GM18507 (cell line): Measurements from ENCODE around the gene PSME2.

Experiments
- DNase-seq: peaks from one replicate; pipeline ENCODE4 v3.0.0; 2011; ENCODE audit warnings: low read depth; ENCODE audit not compliant: insufficient read length; ENCODE audit errors: extremely low spot score
- FAIRE-seq: peaks from 2 replicates; lab custom pipeline; 2011; peaks lifted over from hg19 to GRCh38; lab: Jason Lieb, UNC

PSME2 gene

GRCh38 chr14:24157331-24157730 is 10.9 kb upstream of the PSME2 start:
- FAIRE-seq (no peak), DNase-seq (no peak)

GRCh38 chr14:24156840-24157239 is 10.4 kb upstream of the PSME2 start:
- DNase-seq = no peak
- no peak for FAIRE-seq

- no peak for FAIRE-seq
Observed at GRCh38 chr14:24155100-24155499, 8.7 kb upstream of the PSME2 start.

GRCh38 chr14:24151404-24152080 is 5.1 kb upstream of the PSME2 start:
- DNase-seq (no peak), FAIRE-seq (no peak)

More at GRCh38 chr14:24155100-24155499, 8.7 kb upstream of the PSME2 start:
- no peak for DNase-seq

- FAIRE-seq = no peak
- DNase-seq = no peak
Observed at GRCh38 chr14:24150993-24151392, 4.6 kb upstream of the PSME2 start.

- DNase-seq (no peak), FAIRE-seq (no peak)
Observed at GRCh38 chr14:24150567-24150966, 4.2 kb upstream of the PSME2 start.

GRCh38 chr14:24150061-24150460 is 3.7 kb upstream of the PSME2 start:
- FAIRE-seq = no peak

GRCh38 chr14:24149302-24149969 is 3.0 kb upstream of the PSME2 start:
- FAIRE-seq = no peak
- DNase-seq = no peak

More at GRCh38 chr14:24150061-24150460, 3.7 kb upstream of the PSME2 start:
- no peak for DNase-seq

- FAIRE-seq = no peak
- DNase-seq = no peak
Observed at GRCh38 chr14:24147761-24148428, 1.5 kb upstream of the PSME2 start.

- FAIRE-seq (peak; percentile 99), DNase-seq (peak; percentile 82)
Observed at GRCh38 chr14:24146978-24147760, 759 bp upstream of the PSME2 start, which contains the start of gene RNF31. RNF31 (plus strand) TSS chr14:24147498; CDS start chr14:24147699, 201 bp downstream.

- DNase-seq (no peak), FAIRE-seq (peak; percentile 39)
Observed at GRCh38 chr14:24145690-24146452, 539 bp downstream of the PSME2 start.

GRCh38 chr14:24145219-24145618 is 1.2 kb downstream of the PSME2 start:
- FAIRE-seq (no peak), DNase-seq (no peak)

- DNase-seq (no peak), FAIRE-seq (no peak)
Observed at GRCh38 chr14:24144451-24144850, 2.0 kb downstream of the PSME2 start.

GRCh38 chr14:24143511-24143910 is 2.9 kb downstream of the PSME2 start:
- FAIRE-seq (no peak), DNase-seq (no peak)

GRCh38 chr14:24141097-24141880 is 5.1 kb downstream of the PSME2 start, which contains the start of gene EMC9:
EMC9 (minus strand) TSS chr14:24141591; CDS start chr14:24141304, 287 bp downstream.
- DNase-seq (peak; percentile 87), FAIRE-seq (peak; percentile 95)

- no peak for DNase-seq
- FAIRE-seq = no peak
Observed at GRCh38 chr14:24139272-24139934, 7.0 kb downstream of the PSME2 start.

GRCh38 chr14:24138396-24139271 is 7.8 kb downstream of the PSME2 start:
- FAIRE-seq (no peak), DNase-seq (no peak)
